ENCODE results near the gene CHAT. TPM values are rescaled to one million over a fixed set of nuclear protein-coding genes. Genes with fewer than 3 reads are reported as not detected.

CHAT gene
- total RNA-seq (2021) (not detected in 2 replicates), Bru-seq, nascent RNA (percentile 2 among the genes with signal in this experiment), BruChase-seq, experiment 1, labeled RNA remaining after a 2-hour chase (not detected), BruChase-seq, experiment 2, labeled RNA remaining after a 6-hour chase (percentile 2 among the genes with signal in this experiment)
- long read RNA-seq, result 0 reads

DNA sequence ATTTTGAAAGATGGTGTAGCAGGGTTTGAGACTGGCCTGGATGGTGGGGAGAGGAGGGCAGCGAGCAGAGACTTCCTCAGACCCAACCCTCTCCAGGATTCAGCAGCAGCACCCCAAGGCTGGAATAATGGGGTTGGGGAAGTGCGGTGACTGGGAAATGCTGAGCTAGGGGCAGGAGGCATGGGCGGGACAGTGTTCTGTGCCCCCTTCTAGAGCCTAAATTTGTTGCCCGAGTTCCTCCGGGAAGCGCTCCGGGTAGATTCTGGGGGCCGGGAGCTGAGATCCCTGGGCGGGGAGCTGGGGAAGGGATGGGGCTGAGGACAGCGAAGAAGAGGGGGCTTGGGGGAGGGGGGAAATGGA lies at the start of gene CHAT:
CHAT (plus strand) TSS at position 156 of the 360 bp plus-strand sequence; CDS start at position 309, 153 bp downstream.
- ChIA-PET CTCF (no interaction called here), POLR2A (ENCODE audit: unreplicated experiment) (no interaction called here)
- no peak for DNase-seq
- intact Hi-C loops (cut with micrococcal nuclease; ENCODE audit: unreplicated experiment), result no loop called here
- H4K20me1 ChIP-seq (ENCODE audit: insufficient read depth), result no peaks in the 10 kb centered on the region
- no peak within 1 kb of the TSS for H3K4me3 ChIP-seq
- TF ChIP-seq EZH2 (IDR thresholded peaks at IDR 0.05; ENCODE audit: low read depth), result no peak
- TF ChIP-seq, protein P1, sequence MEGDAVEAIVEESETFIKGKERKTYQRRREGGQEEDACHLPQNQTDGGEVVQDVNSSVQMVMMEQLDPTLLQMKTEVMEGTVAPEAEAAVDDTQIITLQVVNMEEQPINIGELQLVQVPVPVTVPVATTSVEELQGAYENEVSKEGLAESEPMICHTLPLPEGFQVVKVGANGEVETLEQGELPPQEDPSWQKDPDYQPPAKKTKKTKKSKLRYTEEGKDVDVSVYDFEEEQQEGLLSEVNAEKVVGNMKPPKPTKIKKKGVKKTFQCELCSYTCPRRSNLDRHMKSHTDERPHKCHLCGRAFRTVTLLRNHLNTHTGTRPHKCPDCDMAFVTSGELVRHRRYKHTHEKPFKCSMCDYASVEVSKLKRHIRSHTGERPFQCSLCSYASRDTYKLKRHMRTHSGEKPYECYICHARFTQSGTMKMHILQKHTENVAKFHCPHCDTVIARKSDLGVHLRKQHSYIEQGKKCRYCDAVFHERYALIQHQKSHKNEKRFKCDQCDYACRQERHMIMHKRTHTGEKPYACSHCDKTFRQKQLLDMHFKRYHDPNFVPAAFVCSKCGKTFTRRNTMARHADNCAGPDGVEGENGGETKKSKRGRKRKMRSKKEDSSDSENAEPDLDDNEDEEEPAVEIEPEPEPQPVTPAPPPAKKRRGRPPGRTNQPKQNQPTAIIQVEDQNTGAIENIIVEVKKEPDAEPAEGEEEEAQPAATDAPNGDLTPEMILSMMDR (conservative IDR thresholded peaks at IDR 0.05), result no peak
- BruUV-seq (replicated peaks), result no TSS peak
- H3K9me3 ChIP-seq (ENCODE audit: insufficient read depth, low read depth), result no peaks in the 10 kb centered on the region
- no peak within 1 kb of the TSS for H3K27ac ChIP-seq
- H3K9me2 ChIP-seq (ENCODE audit: insufficient read depth), result no peaks in the 10 kb centered on the region
- no peak within 1 kb of the TSS for H3K4me2 ChIP-seq
- no peaks in the 10 kb centered on the region for H3K36me3 ChIP-seq (ENCODE audit: low read depth)
- H3K27me3 ChIP-seq (ENCODE audit: insufficient read depth, low read depth), result peaks cover 36% of the 10 kb centered on the region
- H3K4me1 ChIP-seq (replicated peaks; ENCODE audit: insufficient read depth), result no peaks in the 10 kb centered on the region
- no peak within 1 kb of the TSS for H2AFZ ChIP-seq
- H3F3A ChIP-seq (ENCODE audit: insufficient read depth, low read depth), result no peaks in the 10 kb centered on the region
- H3K79me2 ChIP-seq (ENCODE audit: low read depth), result no peaks in the 10 kb centered on the region

GRCh38 chr10:49564461-49565009 lies 49.3 kb upstream of the CHAT start:
- H3K79me2 ChIP-seq (ENCODE audit: low read depth), result no peaks in the 10 kb centered on the region
- no TSS peak for BruUV-seq (replicated peaks)
- no peak for TF ChIP-seq EZH2 (IDR thresholded peaks at IDR 0.05; ENCODE audit: low read depth)
- TF ChIP-seq, protein P1 (conservative IDR thresholded peaks at IDR 0.05), result no peak
- POLR2A ChIA-PET (ENCODE audit: unreplicated experiment), result no interaction called here
- H3K27me3 ChIP-seq (ENCODE audit: insufficient read depth, low read depth), result no peaks in the 10 kb centered on the region
- H2AFZ ChIP-seq, result no peak overlapping the region
- no peaks in the 10 kb centered on the region for H4K20me1 ChIP-seq (ENCODE audit: insufficient read depth)
- H3F3A ChIP-seq (ENCODE audit: insufficient read depth, low read depth), result peaks cover 37% of the 10 kb centered on the region
- H3K36me3 ChIP-seq (ENCODE audit: low read depth), result 0 out of 2 replicates have a peak, but pooled peaks cover 3% of the 10 kb centered on the region
- peaks cover 12% of the 10 kb centered on the region; the same call in 1 of the 2 replicates for H3K9me3 ChIP-seq (ENCODE audit: insufficient read depth, low read depth)
- no peak overlapping the region for H3K4me3 ChIP-seq
- no peaks in the 10 kb centered on the region; the same call in 1 of the 2 replicates for H3K9me2 ChIP-seq (ENCODE audit: insufficient read depth)
- no peak overlapping the region for H3K27ac ChIP-seq
- CTCF ChIA-PET, result interaction anchor here (0.5 kb wide), 1 partner anchor 827 kb away, joined by 5 read pairs; no protein-coding TSS in a partner anchor
- intact Hi-C loops (cut with micrococcal nuclease; ENCODE audit: unreplicated experiment), result no loop called here
- H3K4me2 ChIP-seq, result no peak overlapping the region
- peaks cover 28% of the 10 kb centered on the region for H3K4me1 ChIP-seq (replicated peaks; ENCODE audit: insufficient read depth)
- DNase-seq, result no peak

GRCh38 chr10:49567810-49568209 lies 46.0 kb upstream of the CHAT start:
- H4K20me1 ChIP-seq (ENCODE audit: insufficient read depth), result no peaks in the 10 kb centered on the region
- H3K27me3 ChIP-seq (ENCODE audit: insufficient read depth, low read depth), result no peaks in the 10 kb centered on the region
- TF ChIP-seq EZH2 (IDR thresholded peaks at IDR 0.05; ENCODE audit: low read depth), result no peak
- TF ChIP-seq, protein P1 (conservative IDR thresholded peaks at IDR 0.05), result no peak
- 0 out of 2 replicates have a peak, but pooled peaks cover 3% of the 10 kb centered on the region for H3K36me3 ChIP-seq (ENCODE audit: low read depth)
- POLR2A ChIA-PET (ENCODE audit: unreplicated experiment), result interaction anchor here (1.0 kb wide), 2 partner anchors 16 to 28 kb away, joined by 3 to 7 read pairs; no protein-coding TSS in a partner anchor
- peak overlapping the region; percentile 95 for H3K27ac ChIP-seq
- peaks cover 23% of the 10 kb centered on the region; the same call in 1 of the 2 replicates for H3K9me3 ChIP-seq (ENCODE audit: insufficient read depth, low read depth)
- no peaks in the 10 kb centered on the region; the same call in 1 of the 2 replicates for H3K9me2 ChIP-seq (ENCODE audit: insufficient read depth)
- H3K4me3 ChIP-seq, result peak overlapping the region; percentile 38; the same call in 1 of the 2 replicates
- CTCF ChIA-PET, result interaction anchor here (1.5 kb wide), 1 partner anchor 16 kb away, joined by 19 read pairs; no protein-coding TSS in a partner anchor
- intact Hi-C loops (cut with micrococcal nuclease; ENCODE audit: unreplicated experiment), result no loop called here
- H3K4me1 ChIP-seq (replicated peaks; ENCODE audit: insufficient read depth), result peaks cover 49% of the 10 kb centered on the region
- peak overlapping the region; percentile 44 for H2AFZ ChIP-seq
- peaks cover 51% of the 10 kb centered on the region for H3F3A ChIP-seq (ENCODE audit: insufficient read depth, low read depth)
- no TSS peak for BruUV-seq (replicated peaks)
- no peak for DNase-seq
- no peaks in the 10 kb centered on the region for H3K79me2 ChIP-seq (ENCODE audit: low read depth)
- H3K4me2 ChIP-seq, result peak overlapping the region; percentile 71
